Measurements from ENCODE around the gene ITGA5. TPM values are rescaled to one million over a fixed set of nuclear protein-coding genes. Genes with fewer than 3 reads are reported as not detected.

Gene ITGA5
- total and polyA plus RNA-seq, 12 donors = 15.7 to 141 (median 72.2) TPM

DNA sequence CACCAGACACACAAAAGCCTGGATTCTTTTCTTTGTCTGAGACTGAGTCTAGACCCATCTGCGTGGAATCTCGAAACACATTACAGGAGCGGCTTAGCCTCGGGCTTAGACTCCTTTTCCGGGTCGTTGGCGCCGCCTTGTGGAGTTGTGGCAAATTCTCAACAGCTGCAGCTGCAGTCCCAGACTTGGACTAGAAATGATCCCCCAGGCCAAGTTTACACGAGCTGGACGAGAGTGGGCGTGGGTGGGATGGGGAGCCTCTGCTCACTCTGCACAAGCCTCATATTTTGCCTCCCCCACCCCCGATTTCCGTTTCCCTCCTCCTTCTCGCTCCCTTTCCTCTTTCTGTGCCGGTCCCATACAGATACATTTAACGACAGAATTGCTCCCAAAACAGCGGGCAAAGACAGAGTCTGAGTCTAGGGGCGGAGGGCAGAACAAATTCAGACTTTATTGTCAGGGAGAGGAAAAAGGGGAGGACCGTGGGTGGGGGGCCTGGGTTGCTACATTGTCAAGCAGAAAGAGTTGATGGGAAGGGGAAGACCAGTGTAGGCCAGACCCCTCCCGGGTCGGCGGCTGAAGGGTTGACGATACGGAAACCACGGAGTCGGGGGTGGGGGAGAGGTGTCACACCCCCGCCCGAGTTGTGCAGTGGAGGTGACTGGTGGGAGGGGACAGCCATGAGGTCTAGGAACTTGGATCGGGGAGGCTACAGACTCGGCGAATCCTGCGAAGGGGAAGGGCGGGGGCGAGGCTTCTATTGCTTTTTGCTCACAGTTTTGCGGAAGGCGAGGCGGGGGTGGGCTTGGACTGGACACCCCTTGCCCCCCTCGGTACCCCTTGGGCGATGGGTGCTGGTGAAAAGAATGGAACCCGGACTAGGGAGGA lies 50.1 kb downstream of the ITGA5 start:
- no peaks in the 10 kb centered on the region for H3K36me3 ChIP-seq (replicated peaks in 1 of 2)
- WGBS, 4 donors = 26 to 36% (median 29%) methylated on average over 32 to 40 of the region's 40 CpGs
- peaks cover 3 to 32% of the 10 kb centered on the region in 2 donors for H3K4me1 ChIP-seq (replicated peaks in 1 of 2)
- intact Hi-C loops (cut with DNase I) = loop anchor here (5.0 to 10.0 kb wide), 4 partner anchors 74 to 152 kb away; no protein-coding TSS in a partner anchor
- no peaks in the 10 kb centered on the region for H3K9me3 ChIP-seq (replicated peaks in 1 of 3)
- H3K27ac ChIP-seq = peak overlapping the region in 1 of 5 donors; percentile 51
- TF ChIP-seq POLR2A (IDR thresholded peaks at IDR 0.05) (no peak), CTCF (IDR thresholded peaks at IDR 0.05) (peak; percentile 60 to 90 (median 84))
- DNase-seq = peak; percentile 86 to 96 (median 92)
- H3K4me3 ChIP-seq = peak overlapping the region in 1 of 4 donors; percentile 40
- H3K27me3 ChIP-seq = no peaks in the 10 kb centered on the region

- intact Hi-C loops (cut with DNase I) = loop anchor here (5.0 to 10.0 kb wide), 4 partner anchors 73 to 151 kb away; no protein-coding TSS in a partner anchor
- no peak for DNase-seq
- Histone ChIP-seq H3K4me1 (replicated peaks in 1 of 2) (peaks cover 3 to 32% of the 10 kb centered on the region in 2 donors), H3K27ac (no peak overlapping the region), H3K9me3 (replicated peaks in 1 of 3) (no peaks in the 10 kb centered on the region), H3K4me3 (peak overlapping the region in 1 of 4 donors; percentile 40), H3K27me3 (no peaks in the 10 kb centered on the region), H3K36me3 (replicated peaks in 1 of 2) (no peaks in the 10 kb centered on the region)
- WGBS, 4 donors = 21 to 27% (median 23%) methylated on average over 5 of the region's 5 CpGs
- TF ChIP-seq POLR2A (IDR thresholded peaks at IDR 0.05) (no peak), CTCF (IDR thresholded peaks at IDR 0.05) (no peak)
Observed at GRCh38 chr12:54368025-54368708, 50.9 kb downstream of the ITGA5 start.

GRCh38 chr12:54364413-54364812 lies 54.7 kb downstream of the ITGA5 start, which contains the start of gene GPR84:
Gene GPR84, minus strand, starts transcription at chr12:54364486. Its CDS starts 635 bp downstream, at chr12:54363851.
- no peak for TF ChIP-seq CTCF (IDR thresholded peaks at IDR 0.05)
- TF ChIP-seq POLR2A (IDR thresholded peaks at IDR 0.05) = no peak
- Histone ChIP-seq H3K36me3 (replicated peaks in 1 of 2) (no peaks in the 10 kb centered on the region), H3K4me3 (no peak within 1 kb of the TSS), H3K9me3 (replicated peaks in 1 of 3) (no peaks in the 10 kb centered on the region), H3K27ac (peak within 1 kb of the TSS in 1 of 5 donors; percentile 5), H3K27me3 (no peaks in the 10 kb centered on the region), H3K4me1 (replicated peaks in 1 of 2) (peaks cover 17 to 30% of the 10 kb centered on the region in 2 donors)
- 73 to 80% (median 74%) methylated on average over 4 of the region's 4 CpGs for WGBS, 4 donors
- DNase-seq = no peak
- intact Hi-C loops (cut with DNase I) = loop anchor here (5.0 to 10.0 kb wide), 3 partner anchors 70 to 142 kb away; no protein-coding TSS in a partner anchor

- Histone ChIP-seq H3K36me3 (replicated peaks in 1 of 2) (no peaks in the 10 kb centered on the region), H3K27ac (no peak overlapping the region), H3K4me1 (replicated peaks in 1 of 2) (peaks cover 14 to 23% of the 10 kb centered on the region in 2 donors), H3K4me3 (no peak overlapping the region), H3K9me3 (replicated peaks in 1 of 3) (no peaks in the 10 kb centered on the region), H3K27me3 (no peaks in the 10 kb centered on the region)
- DNase-seq = no peak
- WGBS, 4 donors = 70 to 83% (median 79%) methylated on average over 5 to 6 of the region's 6 CpGs
- intact Hi-C loops (cut with DNase I) = loop anchor here (5.0 to 10.0 kb wide), 3 partner anchors 69 to 141 kb away; no protein-coding TSS in a partner anchor
- TF ChIP-seq POLR2A (IDR thresholded peaks at IDR 0.05) (no peak), CTCF (IDR thresholded peaks at IDR 0.05) (no peak)
Observed at GRCh38 chr12:54363618-54364017, 55.4 kb downstream of the ITGA5 start.
